Measurements from ENCODE around the gene RERE. TPM values are rescaled to one million over a fixed set of nuclear protein-coding genes. Genes with fewer than 3 reads are reported as not detected.

RERE gene
- total RNA-seq, 1 experiment from 2014 or later = 217 TPM

DNA sequence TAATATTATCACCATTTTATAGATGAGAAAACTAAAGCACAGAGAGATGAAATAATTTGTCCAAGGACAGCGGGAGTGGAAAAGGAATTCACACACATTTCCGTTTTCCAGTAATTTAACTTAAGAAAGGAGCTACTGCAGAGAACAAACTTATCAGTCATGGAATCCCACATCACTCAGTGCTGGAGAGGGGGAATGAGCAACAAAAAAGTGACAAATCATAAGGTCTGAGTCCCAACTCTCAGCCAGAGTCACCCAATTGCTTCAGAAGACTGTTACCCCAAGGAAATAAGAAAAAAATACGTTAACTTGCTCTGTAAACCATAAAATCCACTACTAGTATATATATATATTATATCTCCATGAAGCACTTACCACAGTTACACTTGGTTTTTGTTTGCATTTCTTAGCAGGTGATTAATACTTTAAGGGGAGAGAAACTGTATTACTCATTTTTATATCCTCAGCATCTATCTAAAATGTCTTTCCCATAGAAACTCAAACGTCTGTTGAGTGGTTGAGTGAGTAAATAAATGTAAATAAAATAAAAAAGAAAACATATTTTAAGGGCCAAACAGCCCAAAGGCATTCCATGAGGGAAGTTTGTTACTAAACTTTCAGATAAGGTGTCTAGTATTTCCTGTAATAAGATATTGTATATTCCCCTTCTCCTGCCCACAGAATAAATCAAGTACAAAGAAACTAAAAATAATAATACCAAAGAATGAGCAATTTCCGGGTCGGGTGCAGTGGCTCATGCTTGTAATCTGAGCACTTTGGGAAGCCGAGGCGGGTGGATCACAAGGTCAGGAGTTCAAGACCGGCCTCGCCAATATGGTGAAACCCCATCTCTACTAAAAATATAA, 422.8 kb downstream of the RERE start:
- ChIA-PET POLR2A (interaction anchor here (0.7 kb wide), 1 partner anchor 102 kb away, joined by 5 read pairs; no protein-coding TSS in a partner anchor), CTCF (interaction anchor here (0.6 kb wide), 1 partner anchor 14 kb away, joined by 3 read pairs; no protein-coding TSS in a partner anchor)
- Histone ChIP-seq H3K9me3 (ENCODE audit: control insufficient read depth, insufficient read depth, low read depth, low read length) (no peaks in the 10 kb centered on the region), H3K4me3 (ENCODE audit: low read depth in 2 of 2, low read length in 2 of 2) (no peak overlapping the region), H3K27me3 (ENCODE audit: control insufficient read depth, insufficient read depth, low read length) (no peaks in the 10 kb centered on the region), H3K4me1 (ENCODE audit: control insufficient read depth, insufficient read depth, low read length) (peaks cover 75% of the 10 kb centered on the region), H3K36me3 (ENCODE audit: control insufficient read depth, insufficient read depth, low read length) (peaks cover 24% of the 10 kb centered on the region), H3K27ac (ENCODE audit: low read length) (peak overlapping the region; percentile 72)
- intact Hi-C loops (cut with micrococcal nuclease; ENCODE audit: unreplicated experiment) (no loop called here), in situ Hi-C loops (cut with HindIII; ENCODE audit: low pct_unique_long_range_greater_than_20kb, low sequenced_read_pairs) (no loop called here)
- BruUV-seq (replicated peaks) = no TSS peak
- ATAC-seq (peak; percentile 36), DNase-seq (ENCODE audit: low read depth, low spot score) (peak; percentile 70)
- no peak for TF ChIP-seq SIN3A (IDR thresholded peaks at IDR 0.05; ENCODE audit: borderline replicate concordance, insufficient read depth, low read depth, low read length)
- TF ChIP-seq, protein P1, sequence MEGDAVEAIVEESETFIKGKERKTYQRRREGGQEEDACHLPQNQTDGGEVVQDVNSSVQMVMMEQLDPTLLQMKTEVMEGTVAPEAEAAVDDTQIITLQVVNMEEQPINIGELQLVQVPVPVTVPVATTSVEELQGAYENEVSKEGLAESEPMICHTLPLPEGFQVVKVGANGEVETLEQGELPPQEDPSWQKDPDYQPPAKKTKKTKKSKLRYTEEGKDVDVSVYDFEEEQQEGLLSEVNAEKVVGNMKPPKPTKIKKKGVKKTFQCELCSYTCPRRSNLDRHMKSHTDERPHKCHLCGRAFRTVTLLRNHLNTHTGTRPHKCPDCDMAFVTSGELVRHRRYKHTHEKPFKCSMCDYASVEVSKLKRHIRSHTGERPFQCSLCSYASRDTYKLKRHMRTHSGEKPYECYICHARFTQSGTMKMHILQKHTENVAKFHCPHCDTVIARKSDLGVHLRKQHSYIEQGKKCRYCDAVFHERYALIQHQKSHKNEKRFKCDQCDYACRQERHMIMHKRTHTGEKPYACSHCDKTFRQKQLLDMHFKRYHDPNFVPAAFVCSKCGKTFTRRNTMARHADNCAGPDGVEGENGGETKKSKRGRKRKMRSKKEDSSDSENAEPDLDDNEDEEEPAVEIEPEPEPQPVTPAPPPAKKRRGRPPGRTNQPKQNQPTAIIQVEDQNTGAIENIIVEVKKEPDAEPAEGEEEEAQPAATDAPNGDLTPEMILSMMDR (IDR thresholded peaks at IDR 0.05) = no peak
- TF ChIP-seq TCF7L2 (IDR thresholded peaks at IDR 0.05; ENCODE audit: low read depth, low read length) = no peak
- TF ChIP-seq, protein P2, sequence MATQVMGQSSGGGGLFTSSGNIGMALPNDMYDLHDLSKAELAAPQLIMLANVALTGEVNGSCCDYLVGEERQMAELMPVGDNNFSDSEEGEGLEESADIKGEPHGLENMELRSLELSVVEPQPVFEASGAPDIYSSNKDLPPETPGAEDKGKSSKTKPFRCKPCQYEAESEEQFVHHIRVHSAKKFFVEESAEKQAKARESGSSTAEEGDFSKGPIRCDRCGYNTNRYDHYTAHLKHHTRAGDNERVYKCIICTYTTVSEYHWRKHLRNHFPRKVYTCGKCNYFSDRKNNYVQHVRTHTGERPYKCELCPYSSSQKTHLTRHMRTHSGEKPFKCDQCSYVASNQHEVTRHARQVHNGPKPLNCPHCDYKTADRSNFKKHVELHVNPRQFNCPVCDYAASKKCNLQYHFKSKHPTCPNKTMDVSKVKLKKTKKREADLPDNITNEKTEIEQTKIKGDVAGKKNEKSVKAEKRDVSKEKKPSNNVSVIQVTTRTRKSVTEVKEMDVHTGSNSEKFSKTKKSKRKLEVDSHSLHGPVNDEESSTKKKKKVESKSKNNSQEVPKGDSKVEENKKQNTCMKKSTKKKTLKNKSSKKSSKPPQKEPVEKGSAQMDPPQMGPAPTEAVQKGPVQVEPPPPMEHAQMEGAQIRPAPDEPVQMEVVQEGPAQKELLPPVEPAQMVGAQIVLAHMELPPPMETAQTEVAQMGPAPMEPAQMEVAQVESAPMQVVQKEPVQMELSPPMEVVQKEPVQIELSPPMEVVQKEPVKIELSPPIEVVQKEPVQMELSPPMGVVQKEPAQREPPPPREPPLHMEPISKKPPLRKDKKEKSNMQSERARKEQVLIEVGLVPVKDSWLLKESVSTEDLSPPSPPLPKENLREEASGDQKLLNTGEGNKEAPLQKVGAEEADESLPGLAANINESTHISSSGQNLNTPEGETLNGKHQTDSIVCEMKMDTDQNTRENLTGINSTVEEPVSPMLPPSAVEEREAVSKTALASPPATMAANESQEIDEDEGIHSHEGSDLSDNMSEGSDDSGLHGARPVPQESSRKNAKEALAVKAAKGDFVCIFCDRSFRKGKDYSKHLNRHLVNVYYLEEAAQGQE (IDR thresholded peaks at IDR 0.05; ENCODE audit: insufficient read depth in 1 of 2, low read depth in 2 of 2, low read length in 1 of 2) = no peak
- no peak for TF ChIP-seq POLR2AphosphoS5 (IDR thresholded peaks at IDR 0.05; ENCODE audit: low read depth, low read length)

DNA sequence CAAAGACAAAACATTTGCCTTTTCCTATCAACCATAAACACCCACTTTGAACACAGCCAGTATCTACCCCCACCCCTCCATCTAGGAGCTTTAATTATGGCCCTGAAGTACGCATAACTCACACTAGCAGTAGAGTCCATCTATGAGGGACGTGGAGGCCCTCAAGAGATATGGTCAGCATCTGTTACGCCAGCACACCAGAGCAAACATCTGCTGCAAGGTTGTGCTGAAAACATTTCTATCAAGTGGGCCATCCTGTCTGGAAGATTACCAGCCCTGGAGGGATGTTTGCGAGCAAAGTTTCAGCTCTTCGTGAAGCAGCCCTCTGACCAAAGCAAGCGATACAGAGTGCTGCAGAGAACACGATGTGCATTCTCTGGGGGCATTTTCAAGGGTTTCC, 424.9 kb downstream of the RERE start:
- TF ChIP-seq POLR2AphosphoS5 (IDR thresholded peaks at IDR 0.05; ENCODE audit: low read depth, low read length) (no peak), SIN3A (IDR thresholded peaks at IDR 0.05; ENCODE audit: borderline replicate concordance, insufficient read depth, low read depth, low read length) (no peak), TCF7L2 (IDR thresholded peaks at IDR 0.05; ENCODE audit: low read depth, low read length) (no peak)
- TF ChIP-seq, protein P2 (IDR thresholded peaks at IDR 0.05; ENCODE audit: insufficient read depth in 1 of 2, low read depth in 2 of 2, low read length in 1 of 2) = no peak
- TF ChIP-seq, protein P1 (IDR thresholded peaks at IDR 0.05) = no peak
- ATAC-seq (no peak), DNase-seq (ENCODE audit: low read depth, low spot score) (no peak)
- Histone ChIP-seq H3K27me3 (ENCODE audit: control insufficient read depth, insufficient read depth, low read length) (no peaks in the 10 kb centered on the region), H3K36me3 (ENCODE audit: control insufficient read depth, insufficient read depth, low read length) (peaks cover 18% of the 10 kb centered on the region), H3K4me1 (ENCODE audit: control insufficient read depth, insufficient read depth, low read length) (peaks cover 63% of the 10 kb centered on the region), H3K4me3 (ENCODE audit: low read depth in 2 of 2, low read length in 2 of 2) (no peak overlapping the region), H3K9me3 (ENCODE audit: control insufficient read depth, insufficient read depth, low read depth, low read length) (no peaks in the 10 kb centered on the region), H3K27ac (ENCODE audit: low read length) (no peak overlapping the region)
- no TSS peak for BruUV-seq (replicated peaks)
- in situ Hi-C loops (cut with HindIII; ENCODE audit: low pct_unique_long_range_greater_than_20kb, low sequenced_read_pairs) = no loop called here
- POLR2A ChIA-PET = no interaction called here
- intact Hi-C loops (cut with micrococcal nuclease; ENCODE audit: unreplicated experiment) = no loop called here
- CTCF ChIA-PET = no interaction called here

Data from Panc1 (cell line).